ENCODE data around the gene EIF2AK3. TPM values are rescaled to one million over a fixed set of nuclear protein-coding genes. Genes with fewer than 3 reads are reported as not detected.
A peak's percentile ranks its signal among the peaks of the same experiment; 100 is the strongest.

Gene EIF2AK3
- total and polyA plus RNA-seq, 2 donors (not counting 1 experiment from before 2014, with no cell fraction given): 40.2 to 57.9 TPM

GRCh38 chr2:88560619-88561307 is 66.5 kb downstream of the EIF2AK3 start:
- 73% methylated on average over 1 of the region's 3 CpGs for WGBS (ENCODE audit: insufficient coverage)
- Histone ChIP-seq H4K20me1 (ENCODE audit: control insufficient read depth, insufficient read depth, low read length, poor library complexity, severe bottlenecking) (peaks cover 12% of the 10 kb centered on the region), H3K27ac (ENCODE audit: low read length in 2 of 2) (no peak overlapping the region), H3K4me2 (replicated peaks; ENCODE audit: low read depth, low read length, poor library complexity, severe bottlenecking) (no peak overlapping the region), H3K9ac (ENCODE audit: low read length) (no peak overlapping the region), H3K27me3 (replicated peaks in 1 of 4; ENCODE audit: control extremely low read depth in 1 of 4, control insufficient read depth in 3 of 4, insufficient read depth in 4 of 4, low read length in 3 of 4) (no peaks in the 10 kb centered on the region), H3K36me3 (replicated peaks in 1 of 2; ENCODE audit: control extremely low read depth in 1 of 2, control insufficient read depth in 1 of 2, extremely low read depth in 1 of 2, insufficient read depth in 2 of 2, low read length in 1 of 2) (peaks cover 2 to 63% of the 10 kb centered on the region in 2 experiments), H2AFZ (ENCODE audit: insufficient read depth, low read depth, low read length, poor library complexity, severe bottlenecking) (no peak overlapping the region), H3K4me3 (ENCODE audit: control extremely low read depth in 1 of 5, extremely low read depth in 1 of 5, insufficient read depth in 1 of 5, low read depth in 2 of 5, low read length in 4 of 5) (no peak overlapping the region), H3K79me2 (ENCODE audit: control insufficient read depth, insufficient read depth, low read length) (no peaks in the 10 kb centered on the region), H3K9me3 (ENCODE audit: control extremely low read depth in 1 of 3, control insufficient read depth in 2 of 3, insufficient read depth in 1 of 3, low read length in 2 of 3) (no peaks in the 10 kb centered on the region), H3K4me1 (ENCODE audit: control insufficient read depth in 2 of 2, insufficient read depth in 2 of 2, low read length in 2 of 2) (peaks cover 0 to 3% of the 10 kb centered on the region in 2 donors)
- intact Hi-C loops (cut with micrococcal nuclease): no loop called here
- no peaks in the 10 kb centered on the region for H3K27me3 Mint-ChIP-seq
- TF ChIP-seq CTCF (IDR thresholded peaks at IDR 0.05): no peak
- no peak for DNase-seq
- H3K4me3 Mint-ChIP-seq: no peak overlapping the region
- ATAC-seq (ENCODE audit: low read depth): no peak
- ChIA-PET CTCF (interaction anchor here (1.8 kb wide), 1 partner anchor 109 kb away, joined by 4 read pairs; no protein-coding TSS in a partner anchor), POLR2A (no interaction called here)
- peaks cover 23% of the 10 kb centered on the region for H3K4me1 Mint-ChIP-seq
- no peaks in the 10 kb centered on the region for H3K9me3 Mint-ChIP-seq (ENCODE audit: insufficient read depth)
- peak overlapping the region; percentile 50 for H3K27ac Mint-ChIP-seq

GRCh38 chr2:88557290-88557689 is 70.0 kb downstream of the EIF2AK3 start:
- ATAC-seq (ENCODE audit: low read depth): no peak
- DNase-seq: no peak
- POLR2A ChIA-PET: no interaction called here
- H3K27me3 ChIP-seq (replicated peaks in 1 of 4; ENCODE audit: control extremely low read depth in 1 of 4, control insufficient read depth in 3 of 4, insufficient read depth in 4 of 4, low read length in 3 of 4): no peaks in the 10 kb centered on the region
- H3K9ac ChIP-seq (ENCODE audit: low read length): no peak overlapping the region
- peaks cover 0 to 62% of the 10 kb centered on the region in 2 experiments for H3K36me3 ChIP-seq (replicated peaks in 1 of 2; ENCODE audit: control extremely low read depth in 1 of 2, control insufficient read depth in 1 of 2, extremely low read depth in 1 of 2, insufficient read depth in 2 of 2, low read length in 1 of 2)
- H3K4me3 Mint-ChIP-seq: no peak overlapping the region
- no peak overlapping the region for H3K27ac Mint-ChIP-seq
- no peaks in the 10 kb centered on the region for H4K20me1 ChIP-seq (ENCODE audit: control insufficient read depth, insufficient read depth, low read length, poor library complexity, severe bottlenecking)
- CTCF ChIA-PET: interaction anchor here (1.0 to 1.4 kb wide), 2 partner anchors 114 to 497 kb away, joined by 3 read pairs; no protein-coding TSS in a partner anchor
- no peak overlapping the region for H3K4me3 ChIP-seq (ENCODE audit: control extremely low read depth in 1 of 5, extremely low read depth in 1 of 5, insufficient read depth in 1 of 5, low read depth in 2 of 5, low read length in 4 of 5)
- H3K79me2 ChIP-seq (ENCODE audit: control insufficient read depth, insufficient read depth, low read length): no peaks in the 10 kb centered on the region
- no peaks in the 10 kb centered on the region for H3K9me3 ChIP-seq (ENCODE audit: control extremely low read depth in 1 of 3, control insufficient read depth in 2 of 3, insufficient read depth in 1 of 3, low read length in 2 of 3)
- H2AFZ ChIP-seq (ENCODE audit: insufficient read depth, low read depth, low read length, poor library complexity, severe bottlenecking): no peak overlapping the region
- no peaks in the 10 kb centered on the region for H3K27me3 Mint-ChIP-seq
- peaks cover 17% of the 10 kb centered on the region for H3K4me1 Mint-ChIP-seq
- TF ChIP-seq EZH2 (IDR thresholded peaks at IDR 0.05; ENCODE audit: borderline replicate concordance, insufficient read depth, low read depth, low read length, poor library complexity, severe bottlenecking) (no peak), CTCF (IDR thresholded peaks at IDR 0.05) (no peak)
- H3K4me1 ChIP-seq (ENCODE audit: control insufficient read depth in 2 of 2, insufficient read depth in 2 of 2, low read length in 2 of 2): peaks cover 0 to 3% of the 10 kb centered on the region in 2 donors
- intact Hi-C loops (cut with micrococcal nuclease): no loop called here
- H3K27ac ChIP-seq (ENCODE audit: low read length in 2 of 2): no peak overlapping the region
- no CpG with 5 or more reads among the region's 1 CpG for WGBS (ENCODE audit: insufficient coverage)
- no peak overlapping the region for H3K4me2 ChIP-seq (replicated peaks; ENCODE audit: low read depth, low read length, poor library complexity, severe bottlenecking)
- H3K9me3 Mint-ChIP-seq (ENCODE audit: insufficient read depth): no peaks in the 10 kb centered on the region
